IMR-90 (cell line): ENCODE results near the gene ATP10A. TPM values are rescaled to one million over a fixed set of nuclear protein-coding genes. Genes with fewer than 3 reads are reported as not detected.
"Not testable (repeated sequence)": the region's sequence is repeated elsewhere in the genome, so short reads cannot be mapped to it uniquely, and the experiment has no call there.

Source experiments
- ATAC-seq: fragments of 200-7000 bp; cut with Tn5 transposase; 2 replicates; pipeline ENCODE4 v1.9.1; 2020; ENCODE audit warnings: low read depth, mild to moderate bottlenecking, moderate library complexity
- BruUV-seq: library from RNA; stranded (reverse); fragments of 400-500 nt; replicated peaks from 2 replicates; lab custom pipeline; 2021; lab: Mats Ljungman, UMichigan
- CTCF ChIA-PET: fragments of 300-600 bp; formaldehyde crosslinking; extraction: SDS; loops from one replicate; lab custom pipeline; 2021; ENCODE audit warnings: antibody characterized with exemption; lab: Yijun Ruan, JAX
- POLR2A ChIA-PET: fragments of 300-600 bp; sonication (Branson Sonifier 250); formaldehyde crosslinking; loops from one replicate; lab custom pipeline; 2022; ENCODE audit warnings: antibody characterized with exemption; ENCODE audit not compliant: unreplicated experiment; lab: Charles Lee
- DNase-seq: peaks from one replicate; pipeline ENCODE4 v3.0.0; 2013
- H2AFZ ChIP-seq: replicated peaks from 2 replicates; pipeline ENCODE3; 2013; ENCODE audit warnings: low read length, mild to moderate bottlenecking; ENCODE audit not compliant: poor library complexity
- H2AK5ac ChIP-seq: 2 replicates; pipeline ENCODE4 v1.6.1; 2013; ENCODE audit warnings: low read depth, low read length, inconsistent platforms
- H2AK9ac ChIP-seq: replicated peaks from 2 replicates; pipeline ENCODE3; 2013; ENCODE audit warnings: mild to moderate bottlenecking, low read depth, low read length, moderate library complexity; ENCODE audit not compliant: poor library complexity
- H2BK120ac ChIP-seq: 2 replicates; pipeline ENCODE4 v1.6.1; 2013; ENCODE audit warnings: low read depth, low read length, inconsistent platforms
- H2BK15ac ChIP-seq: 3 replicates; pipeline ENCODE4 v1.6.1; 2013; ENCODE audit warnings: low read depth, low read length, inconsistent platforms
- H2BK20ac ChIP-seq: 2 replicates; pipeline ENCODE4 v1.6.1; 2013; ENCODE audit warnings: low read depth, mild to moderate bottlenecking, inconsistent platforms, low read length, moderate library complexity
- H2BK5ac ChIP-seq: 2 replicates; pipeline ENCODE4 v1.6.1; 2013; ENCODE audit warnings: mild to moderate bottlenecking, low read depth, low read length, inconsistent platforms; ENCODE audit not compliant: poor library complexity, severe bottlenecking
- H3K14ac ChIP-seq: replicated peaks from 2 replicates; pipeline ENCODE4 v1.6.1; 2013; ENCODE audit warnings: low read depth, low read length, inconsistent platforms
- H3K18ac ChIP-seq: 2 replicates; pipeline ENCODE4 v1.6.1; 2013; ENCODE audit warnings: low read depth, low read length, control low read depth
- H3K23ac ChIP-seq: 2 replicates; pipeline ENCODE4 v1.6.1; 2013; ENCODE audit warnings: low read depth, low read length, inconsistent platforms
- H3K27ac ChIP-seq: 2 replicates; pipeline ENCODE4 v1.5.1; 2013; ENCODE audit warnings: mild to moderate bottlenecking, control low read depth, low read length; ENCODE audit not compliant: insufficient read depth
- H3K27me3 ChIP-seq: 2 replicates; pipeline ENCODE4 v1.6.1; 2013; ENCODE audit warnings: low read length; ENCODE audit not compliant: control insufficient read depth, insufficient read depth
- H3K36me3 ChIP-seq: 2 replicates; pipeline ENCODE4 v1.6.1; 2013; ENCODE audit warnings: low read length, mixed read lengths; ENCODE audit not compliant: control insufficient read depth, insufficient read depth
- H3K4ac ChIP-seq: 2 replicates; pipeline ENCODE4 v1.6.1; 2013; ENCODE audit warnings: low read depth, low read length, inconsistent platforms
- H3K4me1 ChIP-seq: 2 replicates; pipeline ENCODE4 v1.6.1; 2013; ENCODE audit warnings: low read length, mixed read lengths; ENCODE audit not compliant: control insufficient read depth, insufficient read depth
- H3K4me2 ChIP-seq: 2 replicates; pipeline ENCODE4 v1.6.1; 2013; ENCODE audit warnings: low read depth, mild to moderate bottlenecking, control low read depth, low read length, moderate library complexity
- H3K4me3 ChIP-seq: 2 replicates; pipeline ENCODE4 v1.5.1; 2013; ENCODE audit warnings: low read depth, mild to moderate bottlenecking, control low read depth, low read length, moderate library complexity; ENCODE audit not compliant: insufficient read depth
- H3K56ac ChIP-seq: 2 replicates; pipeline ENCODE4 v1.6.1; 2013; ENCODE audit warnings: low read length, inconsistent platforms; ENCODE audit not compliant: insufficient read depth; ENCODE audit errors: extremely low read depth
- H3K79me1 ChIP-seq, 2 experiments: 2 replicates each; pipeline ENCODE4 v1.6.1; 2013; ENCODE audit warnings: low read length in 2 of 2, inconsistent platforms in 1 of 2, low read depth in 1 of 2
- H3K9ac ChIP-seq: 2 replicates; pipeline ENCODE4 v1.6.1; 2013; ENCODE audit warnings: low read depth, low read length, control low read depth
- H3K9me1 ChIP-seq: 2 replicates; pipeline ENCODE4 v1.6.1; 2013; ENCODE audit warnings: low read length, inconsistent platforms; ENCODE audit not compliant: insufficient read depth
- H3K9me3 ChIP-seq: 2 replicates; pipeline ENCODE4 v1.6.1; 2013; ENCODE audit warnings: low read length; ENCODE audit not compliant: control insufficient read depth, insufficient read depth
- H4K20me1 ChIP-seq: 2 replicates; pipeline ENCODE4 v1.6.1; 2013; ENCODE audit warnings: low read length, inconsistent platforms; ENCODE audit not compliant: insufficient read depth
- H4K5ac ChIP-seq: 2 replicates; pipeline ENCODE4 v1.6.1; 2013; ENCODE audit warnings: mild to moderate bottlenecking, low read depth, low read length, control low read depth
- H4K8ac ChIP-seq, 2 experiments: 2 replicates each; pipeline ENCODE4 v1.6.1; 2013; ENCODE audit warnings: low read depth in 2 of 2, low read length in 2 of 2, control low read depth in 1 of 2, inconsistent platforms in 1 of 2
- H4K91ac ChIP-seq: 2 replicates; pipeline ENCODE4 v1.6.1; 2013; ENCODE audit warnings: low read depth, low read length, inconsistent platforms; ENCODE audit not compliant: insufficient read depth
- WGBS, 2 experiments: methylation state at CpG; one replicate each; pipeline versions ENCODE4 v1.1.5 to v1.1.7; 2013; ENCODE audit warnings: missing lambda C conversion rate in 2 of 2; ENCODE audit not compliant: insufficient read length in 1 of 2; ENCODE audit errors: extremely low coverage in 2 of 2; 5-methylcytosine and 5-hydroxymethylcytosine counted together
- dilution Hi-C: fragments of 300-500 bp; cut with HindIII; formaldehyde crosslinking; loops from one replicate; pipeline ENCODE4 v1.14.3; 2018; ENCODE audit warnings: low sequenced_read_pairs; ENCODE audit not compliant: unreplicated experiment
- in situ Hi-C: fragments of 300-500 bp; cut with MboI; formaldehyde crosslinking; loops from 3 replicates; pipeline ENCODE4 v1.14.3; 2019; ENCODE audit warnings: low sequenced_read_pairs, inconsistent platforms, mixed read lengths
- intact Hi-C: fragments of 100-400 bp; cut with micrococcal nuclease; formaldehyde crosslinking; loops from 2 replicates; pipeline ENCODE4 v1.10.0; 2022
- polyA plus RNA-seq, 3 experiments: library from polyadenylated mRNA; depleted of rRNA; stranded (reverse); fragments of >200 nt; gene quantifications; 2 replicates each; pipeline ENCODE4 v1.2.3, GENCODE V29; 2012; ENCODE audit warnings: low replicate concordance in 1 of 3
- total RNA-seq: library from RNA; depleted of rRNA; stranded (reverse); fragments of >200 nt; gene quantifications from 2 replicates; pipeline ENCODE4 v1.2.3, GENCODE V29; 2012

The ATP10A gene
- total and polyA plus RNA-seq, 2 of the 4 experiments (the other 2 are of a cell fraction) = 13.8 to 16.0 TPM

- H3K18ac ChIP-seq, dilution Hi-C loops, H2BK20ac ChIP-seq, H3K4me3 ChIP-seq, H2BK15ac ChIP-seq, H3K23ac ChIP-seq, POLR2A ChIA-PET, H2BK120ac ChIP-seq, H3K27me3 ChIP-seq, H3K4ac ChIP-seq, H3K9me1 ChIP-seq, H4K5ac ChIP-seq, H2AFZ ChIP-seq, H3K9ac ChIP-seq, in situ Hi-C loops, H3K4me2 ChIP-seq, H3K79me1 ChIP-seq, H2AK5ac ChIP-seq, H4K8ac ChIP-seq, H2BK5ac ChIP-seq, H3K9me3 ChIP-seq, H4K91ac ChIP-seq, H2AK9ac ChIP-seq, BruUV-seq, H3K56ac ChIP-seq, H3K4me1 ChIP-seq, ATAC-seq, H3K36me3 ChIP-seq, CTCF ChIA-PET, H3K27ac ChIP-seq, H4K20me1 ChIP-seq, intact Hi-C loops, H3K14ac ChIP-seq, DNase-seq: not testable (repeated sequence)
- WGBS, 2 experiments = 75% methylated on average over 7 of the region's 9 CpGs; no CpG with 5 or more reads in 1 of the 2 experiments
These were observed 226.6 kb downstream of the ATP10A start for GRCh38 chr15:25636486-25636885.
